Spleen (tissue), 11 donors: Measurements from ENCODE around the gene C2CD2. TPM values are rescaled to one million over a fixed set of nuclear protein-coding genes. Genes with fewer than 3 reads are reported as not detected.

Experiments used
- DNase-seq: peaks from one replicate; pipeline ENCODE4 v3.0.0-alpha.2; 2020
- H3K27ac ChIP-seq, 8 donors: fragments of 200-600 bp; sonication (generic) in 7 of 8; 1 replicate in 4 of 8; 2 replicates in 4 of 8; pipeline versions ENCODE4 v1.5.0 to v1.8.0; 2016 to 2021; ENCODE audit warnings: inconsistent platforms in 4 of 8, mild to moderate bottlenecking in 4 of 8, moderate library complexity in 1 of 8
- H3K27me3 ChIP-seq, 7 donors: fragments of 200-600 bp; sonication (generic) in 6 of 7; replicated peaks in 1 of 7; 1 replicate in 4 of 7; 2 replicates in 3 of 7; pipeline versions ENCODE4 v1.5.0 to v1.8.0; 2016 to 2021; ENCODE audit warnings: inconsistent platforms in 3 of 7, mild to moderate bottlenecking in 1 of 7
- H3K36me3 ChIP-seq, 6 donors: fragments of 200-600 bp; sonication (generic) in 5 of 6; 1 replicate in 4 of 6; 2 replicates in 2 of 6; pipeline versions ENCODE4 v1.5.0 to v1.8.0; 2016 to 2021; ENCODE audit warnings: inconsistent platforms in 2 of 6
- H3K4me1 ChIP-seq, 6 donors: fragments of 200-600 bp; sonication (generic) in 5 of 6; 1 replicate in 3 of 6; 2 replicates in 3 of 6; pipeline versions ENCODE4 v1.5.0 to v1.8.0; 2016 to 2021; ENCODE audit warnings: inconsistent platforms in 3 of 6
- H3K4me3 ChIP-seq, 8 donors: fragments of 200-600 bp; sonication (generic) in 7 of 8; 1 replicate in 4 of 8; 2 replicates in 4 of 8; pipeline versions ENCODE4 v1.5.0 to v1.8.0; 2016 to 2021; ENCODE audit warnings: inconsistent platforms in 4 of 8, mild to moderate bottlenecking in 4 of 8, moderate library complexity in 2 of 8
- H3K9me3 ChIP-seq, 8 donors: fragments of 200-600 bp; sonication (generic) in 7 of 8; 1 replicate in 4 of 8; 2 replicates in 4 of 8; pipeline versions ENCODE4 v1.5.0 to v1.8.0; 2016 to 2021; ENCODE audit warnings: inconsistent platforms in 4 of 8
- CTCF ChIP-seq, 11 experiments: fragments of 200-600 bp in 7 of 11; fragments of 450-650 bp in 4 of 11; sonication (generic) in 4 of 11; IDR thresholded peaks in 8 of 11; conservative IDR thresholded peaks in 3 of 11; 1 replicate in 7 of 11; 2 replicates in 4 of 11; pipeline versions ENCODE4 v1.4.0 to v1.8.0; 2016 to 2021; ENCODE audit warnings: antibody characterized with exemption in 11 of 11, inconsistent platforms in 4 of 11, mild to moderate bottlenecking in 1 of 11
- POLR2A ChIP-seq, 3 donors: fragments of 450-650 bp; IDR thresholded peaks; one replicate each; pipeline ENCODE4 v1.5.1; 2017; ENCODE audit warnings: antibody characterized with exemption in 3 of 3, mild to moderate bottlenecking in 1 of 3
- POLR2AphosphoS5 ChIP-seq, 3 donors: sonication (generic); formaldehyde crosslinking; IDR thresholded peaks; one replicate each; pipeline ENCODE4 v1.5.1; 2017; ENCODE audit warnings: antibody characterized with exemption in 3 of 3
- WGBS, 5 donors: extraction: QIAGEN DNeasy Blood & Tissue Kit in 3 of 5; methylation state at CpG; one replicate each; pipeline versions ENCODE4 v1.1.5 to v1.1.7; 2013 to 2018; 5-methylcytosine and 5-hydroxymethylcytosine counted together
- intact Hi-C: fragments of 100-400 bp; cut with DNase I; formaldehyde crosslinking; loops from one replicate; pipeline ENCODE4 v1.15.0; 2023; ENCODE audit warnings: low total_unique reads
- polyA plus RNA-seq, 3 donors: library from polyadenylated mRNA; stranded (reverse); fragments of 200-250 nt; gene quantifications; one replicate each; pipeline ENCODE4 v1.2.1, GENCODE V29; 2013
- total RNA-seq, 7 donors: library from RNA; depleted of rRNA in 3 of 7; stranded (reverse); fragments of >200 nt in 3 of 7; fragmentation: NEBNext Ultra II Directional in 4 of 7; extraction: Animal tissue kit (Norgen Biotek cat#: 25700) in 4 of 7; gene quantifications; one replicate each; pipeline versions ENCODE4 v1.1.0 to v1.2.1, GENCODE V29; 2016 to 2021
- donor health status: healthy with polysubstance abuse.
- donor health status: DM: no; HTN: no; CAD: no; lungs with moderate emphysema.
- donor health status: DM: no; HTN: no; CAD: no.
- donor health status: Bipolar disorder and iron deficiency.
- donor health status: healthy.
- donor health status: DM: no; HTN: no; CAD: no.
- donor health status: DM: yes; HTN: yes; CAD: no.

C2CD2 gene
- total and polyA plus RNA-seq, 10 donors = 12.9 to 163 (median 98.9) TPM

- H3K27ac ChIP-seq = peak overlapping the region in 5 of 8 donors; percentile 20 to 54 (median 40)
- WGBS, 5 donors = 71 to 82% (median 78%) methylated on average over 3 of the region's 3 CpGs
- TF ChIP-seq CTCF (IDR thresholded peaks at IDR 0.05 in 8 of 11, conservative IDR thresholded peaks at IDR 0.05 in 3 of 11) (no peak), POLR2A (IDR thresholded peaks at IDR 0.05) (no peak), POLR2AphosphoS5 (IDR thresholded peaks at IDR 0.05) (no peak)
- H3K27me3 ChIP-seq = no peaks in the 10 kb centered on the region
- intact Hi-C loops = no loop called here
- no peaks in the 10 kb centered on the region for H3K9me3 ChIP-seq
- peaks cover 0 to 100% (median 65%) of the 10 kb centered on the region in 6 donors for H3K36me3 ChIP-seq
- peaks cover 0 to 7% (median 0%) of the 10 kb centered on the region in 6 donors for H3K4me1 ChIP-seq
- no peak overlapping the region for H3K4me3 ChIP-seq
- no peak for DNase-seq
Measured at GRCh38 chr21:41908829-41909228, 45.0 kb downstream of the C2CD2 start.

GRCh38 chr21:41907496-41908258, 46.1 kb downstream of the C2CD2 start:
- H3K36me3 ChIP-seq = peaks cover 0 to 100% (median 66%) of the 10 kb centered on the region in 6 donors
- 89 to 93% (median 93%) methylated on average over 31 to 36 of the region's 36 CpGs for WGBS, 5 donors
- H3K27ac ChIP-seq = no peak overlapping the region
- H3K4me3 ChIP-seq = no peak overlapping the region
- H3K27me3 ChIP-seq = no peaks in the 10 kb centered on the region
- peaks cover 0 to 7% (median 0%) of the 10 kb centered on the region in 6 donors for H3K4me1 ChIP-seq
- no peak for TF ChIP-seq CTCF (IDR thresholded peaks at IDR 0.05 in 8 of 11, conservative IDR thresholded peaks at IDR 0.05 in 3 of 11)
- peak in 1 of 3 donors; percentile 10 for TF ChIP-seq POLR2AphosphoS5 (IDR thresholded peaks at IDR 0.05)
- H3K9me3 ChIP-seq = no peaks in the 10 kb centered on the region
- no peak for DNase-seq
- intact Hi-C loops = no loop called here

- Histone ChIP-seq H3K36me3 (peaks cover 0 to 100% (median 64%) of the 10 kb centered on the region in 6 donors), H3K27ac (no peak overlapping the region), H3K4me3 (no peak overlapping the region), H3K4me1 (peaks cover 0 to 7% (median 0%) of the 10 kb centered on the region in 6 donors), H3K9me3 (no peaks in the 10 kb centered on the region), H3K27me3 (no peaks in the 10 kb centered on the region)
- TF ChIP-seq POLR2AphosphoS5 (IDR thresholded peaks at IDR 0.05) (peak in 1 of 3 donors; percentile 21), POLR2A (IDR thresholded peaks at IDR 0.05) (no peak), CTCF (IDR thresholded peaks at IDR 0.05 in 8 of 11, conservative IDR thresholded peaks at IDR 0.05 in 3 of 11) (no peak)
- intact Hi-C loops = no loop called here
- DNase-seq = no peak
- WGBS, 5 donors = 84 to 91% (median 85%) methylated on average over 14 of the region's 14 CpGs
Measured at GRCh38 chr21:41906770-41907169, 47.0 kb downstream of the C2CD2 start.

- DNase-seq = no peak
- H3K27ac ChIP-seq = no peak overlapping the region
- no peak overlapping the region for H3K4me3 ChIP-seq
- intact Hi-C loops = no loop called here
- peaks cover 0 to 100% (median 61%) of the 10 kb centered on the region in 6 donors for H3K36me3 ChIP-seq
- WGBS, 5 donors = 76 to 83% (median 80%) methylated on average over 21 to 23 of the region's 23 CpGs
- no peaks in the 10 kb centered on the region for H3K9me3 ChIP-seq
- H3K27me3 ChIP-seq = no peaks in the 10 kb centered on the region
- no peak for TF ChIP-seq POLR2A (IDR thresholded peaks at IDR 0.05)
- no peak for TF ChIP-seq CTCF (IDR thresholded peaks at IDR 0.05 in 8 of 11, conservative IDR thresholded peaks at IDR 0.05 in 3 of 11)
- TF ChIP-seq POLR2AphosphoS5 (IDR thresholded peaks at IDR 0.05) = no peak
- peaks cover 0 to 26% (median 3%) of the 10 kb centered on the region in 6 donors for H3K4me1 ChIP-seq
Measured at GRCh38 chr21:41903559-41904351, 50.1 kb downstream of the C2CD2 start.
